Measurements from ENCODE around the gene COLEC11. TPM values are rescaled to one million over a fixed set of nuclear protein-coding genes. Genes with fewer than 3 reads are reported as not detected.

COLEC11 gene
- total and polyA plus RNA-seq, 2 of the 13 experiments (the other 11 are each of a cell fraction or from before 2014, with no cell fraction given): 1.5 to 3.0 TPM

DNA sequence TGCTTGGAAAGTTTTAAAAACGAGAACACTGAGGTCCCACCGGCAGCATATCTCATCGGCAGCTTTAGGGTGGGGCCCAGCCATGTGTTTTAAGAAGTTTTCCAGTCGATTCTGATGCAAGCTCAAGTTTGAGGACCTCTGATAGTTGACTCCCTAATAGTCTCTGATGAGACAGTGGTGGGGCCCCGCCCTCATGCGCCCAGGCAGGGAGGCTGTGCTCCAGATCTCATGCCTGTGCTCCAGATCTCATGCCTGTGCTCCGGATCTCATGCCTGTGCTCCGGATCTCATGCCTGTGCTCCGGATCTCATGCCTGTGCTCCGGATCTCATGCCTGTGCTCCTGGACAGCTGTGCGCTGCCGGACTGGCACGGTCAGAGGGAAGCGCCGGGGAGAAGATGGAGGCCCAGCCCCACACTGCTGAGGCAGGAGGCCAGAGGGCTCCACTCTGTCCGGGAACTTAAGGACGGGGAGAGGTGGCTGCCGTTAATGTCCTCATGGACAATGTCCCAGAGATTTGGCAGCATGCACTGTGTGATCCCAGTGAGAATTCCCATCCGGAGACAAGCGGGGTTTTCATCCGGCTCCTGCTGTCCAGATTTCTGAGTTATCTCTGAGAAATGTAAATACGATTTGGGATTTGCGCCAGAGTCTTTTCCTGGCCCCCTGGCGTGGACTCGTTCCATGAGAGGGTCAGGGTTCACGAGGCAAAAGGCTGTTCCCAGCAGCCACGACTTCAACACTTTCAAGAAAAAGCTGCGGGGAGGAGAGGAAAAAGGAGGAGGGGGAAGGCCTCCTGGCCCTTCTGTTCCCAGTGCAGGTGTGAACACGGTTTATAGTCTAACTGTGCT lies 9.4 kb upstream of the COLEC11 start (continued):
- TF ChIP-seq HOMEZ (CRISPR knock-in tag; IDR thresholded peaks at IDR 0.05; ENCODE audit: low read depth): 0 out of 2 replicates have a peak, but pooled peaks have one; percentile 54
- peak; percentile 43; the same call in 1 of the 2 replicates for TF ChIP-seq AHR (CRISPR knock-in tag; IDR thresholded peaks at IDR 0.05)
- TF ChIP-seq POLR2G (IDR thresholded peaks at IDR 0.05; ENCODE audit: low read depth, low read length): 0 out of 2 replicates have a peak, but pooled peaks have one; percentile 76
- peak; percentile 70 for TF ChIP-seq ZNF772 (CRISPR knock-in tag; IDR thresholded peaks at IDR 0.05)
- no peak for TF ChIP-seq NAIF1 (CRISPR knock-in tag; IDR thresholded peaks at IDR 0.05; ENCODE audit: borderline replicate concordance)
- peak; percentile 80; the same call in 1 of the 2 replicates for TF ChIP-seq ZNF598 (CRISPR knock-in tag; IDR thresholded peaks at IDR 0.05; ENCODE audit: borderline replicate concordance)
- TF ChIP-seq FOXK2 (IDR thresholded peaks at IDR 0.05): no peak; the same call in 1 of the 2 replicates
- TF ChIP-seq NR2C2 (CRISPR knock-in tag; IDR thresholded peaks at IDR 0.05; ENCODE audit: borderline replicate concordance): peak; percentile 94
- TF ChIP-seq CREB3 (CRISPR knock-in tag; IDR thresholded peaks at IDR 0.05): peak; percentile 81; the same call in 1 of the 2 replicates
- TF ChIP-seq, protein P1, sequence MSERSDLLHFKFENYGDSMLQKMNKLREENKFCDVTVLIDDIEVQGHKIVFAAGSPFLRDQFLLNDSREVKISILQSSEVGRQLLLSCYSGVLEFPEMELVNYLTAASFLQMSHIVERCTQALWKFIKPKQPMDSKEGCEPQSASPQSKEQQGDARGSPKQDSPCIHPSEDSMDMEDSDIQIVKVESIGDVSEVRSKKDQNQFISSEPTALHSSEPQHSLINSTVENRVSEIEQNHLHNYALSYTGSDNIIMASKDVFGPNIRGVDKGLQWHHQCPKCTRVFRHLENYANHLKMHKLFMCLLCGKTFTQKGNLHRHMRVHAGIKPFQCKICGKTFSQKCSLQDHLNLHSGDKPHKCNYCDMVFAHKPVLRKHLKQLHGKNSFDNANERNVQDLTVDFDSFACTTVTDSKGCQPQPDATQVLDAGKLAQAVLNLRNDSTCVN (CRISPR knock-in tag; IDR thresholded peaks at IDR 0.05; ENCODE audit: borderline replicate concordance): peak; percentile 74; the same call in 1 of the 2 replicates
- no peak for TF ChIP-seq KLF11 (CRISPR knock-in tag; IDR thresholded peaks at IDR 0.05)
- peak; percentile 50; the same call in 1 of the 2 replicates for TF ChIP-seq RBFOX2 (IDR thresholded peaks at IDR 0.05; ENCODE audit: low read depth, low read length)
- TF ChIP-seq ZNF205 (CRISPR knock-in tag; IDR thresholded peaks at IDR 0.05): peak; percentile 68; the same call in 1 of the 2 replicates
- TF ChIP-seq AGO1 (IDR thresholded peaks at IDR 0.05; ENCODE audit: low read depth, low read length, poor library complexity, severe bottlenecking): peak; percentile 25
- TF ChIP-seq THAP11 (CRISPR knock-in tag; IDR thresholded peaks at IDR 0.05): peak; percentile 38; the same call in 1 of the 2 replicates
- TF ChIP-seq HOXA5 (CRISPR knock-in tag; IDR thresholded peaks at IDR 0.05): peak; percentile 92; the same call in 1 of the 2 replicates
- no peak for TF ChIP-seq ZNF570 (CRISPR knock-in tag; IDR thresholded peaks at IDR 0.05; ENCODE audit: borderline replicate concordance)
- TF ChIP-seq ZSCAN25 (CRISPR knock-in tag; IDR thresholded peaks at IDR 0.05): peak; percentile 55; the same call in 1 of the 2 replicates
- peak; percentile 39; the same call in 1 of the 2 replicates for TF ChIP-seq GATAD1 (CRISPR knock-in tag; IDR thresholded peaks at IDR 0.05)
- peak; percentile 76 for TF ChIP-seq MYC (CRISPR knock-in tag; IDR thresholded peaks at IDR 0.05; ENCODE audit: borderline replicate concordance)
- 0 out of 2 replicates have a peak, but pooled peaks have one; percentile 5 for TF ChIP-seq ZNF644 (CRISPR knock-in tag; IDR thresholded peaks at IDR 0.05; ENCODE audit: low read depth)
- TF ChIP-seq ZNF670 (CRISPR knock-in tag; IDR thresholded peaks at IDR 0.05; ENCODE audit: borderline replicate concordance): no peak; the same call in 1 of the 2 replicates
- no peak for TF ChIP-seq KLF9 (CRISPR knock-in tag; IDR thresholded peaks at IDR 0.05; ENCODE audit: low read depth)
- peak; percentile 75; the same call in 1 of the 2 replicates for TF ChIP-seq KDM6A (CRISPR knock-in tag; IDR thresholded peaks at IDR 0.05; ENCODE audit: low read depth)
- TF ChIP-seq CHD4 (IDR thresholded peaks at IDR 0.05; ENCODE audit: borderline replicate concordance, low read length): no peak
